ENCODE measurements around the gene IGFBP7. TPM values are rescaled to one million over a fixed set of nuclear protein-coding genes. Genes with fewer than 3 reads are reported as not detected.

Gene IGFBP7
- total RNA-seq, 4 donors from 2014 or later, result 1,415 to 3,184 (median 2,179) TPM

GRCh38 chr4:57086031-57086723, 24.0 kb downstream of the IGFBP7 start:
- peaks cover 0 to 2% (median 0%) of the 10 kb centered on the region in 4 donors for H3K9me3 ChIP-seq
- TF ChIP-seq CTCF (IDR thresholded peaks at IDR 0.05) (no peak), EP300 (IDR thresholded peaks at IDR 0.05) (no peak), POLR2A (IDR thresholded peaks at IDR 0.05) (no peak)
- no peak for DNase-seq (ENCODE audit: low spot score in 2 of 2)
- H3K4me1 ChIP-seq, result peaks cover 0 to 41% (median 16%) of the 10 kb centered on the region in 4 donors
- H3K36me3 ChIP-seq, result peaks cover 0 to 6% (median 0%) of the 10 kb centered on the region in 3 donors
- no peaks in the 10 kb centered on the region for H3K27me3 ChIP-seq
- 60 to 66% methylated on average over 4 of the region's 4 CpGs for WGBS, 2 donors
- no peak overlapping the region for H3K27ac ChIP-seq
- H3K4me3 ChIP-seq, result no peak overlapping the region

- Histone ChIP-seq H3K4me3 (no peak overlapping the region), H3K4me1 (peaks cover 0 to 46% (median 20%) of the 10 kb centered on the region in 4 donors), H3K27ac (no peak overlapping the region), H3K36me3 (peaks cover 0 to 6% (median 0%) of the 10 kb centered on the region in 3 donors), H3K27me3 (no peaks in the 10 kb centered on the region), H3K9me3 (peaks cover 0 to 2% (median 0%) of the 10 kb centered on the region in 4 donors)
- DNase-seq (ENCODE audit: low spot score in 2 of 2), result no peak
- 77 to 83% methylated on average over 4 of the region's 4 CpGs for WGBS, 2 donors
- TF ChIP-seq EP300 (IDR thresholded peaks at IDR 0.05) (no peak), CTCF (IDR thresholded peaks at IDR 0.05) (no peak), POLR2A (IDR thresholded peaks at IDR 0.05) (no peak)
Observed at GRCh38 chr4:57085278-57085677, 24.9 kb downstream of the IGFBP7 start.

- peaks cover 0 to 50% (median 20%) of the 10 kb centered on the region in 4 donors for H3K4me1 ChIP-seq
- 80 to 90% methylated on average over 2 of the region's 2 CpGs for WGBS, 2 donors
- no peaks in the 10 kb centered on the region for H3K27me3 ChIP-seq
- no peak for DNase-seq (ENCODE audit: low spot score in 2 of 2)
- peaks cover 0 to under 1% (median 0%) of the 10 kb centered on the region in 3 donors for H3K36me3 ChIP-seq
- TF ChIP-seq CTCF (IDR thresholded peaks at IDR 0.05) (no peak), EP300 (IDR thresholded peaks at IDR 0.05) (no peak), POLR2A (IDR thresholded peaks at IDR 0.05) (no peak)
- H3K4me3 ChIP-seq, result no peak overlapping the region
- peaks cover 0 to 2% (median 0%) of the 10 kb centered on the region in 4 donors for H3K9me3 ChIP-seq
- no peak overlapping the region for H3K27ac ChIP-seq
Observed at GRCh38 chr4:57084360-57084759, 25.8 kb downstream of the IGFBP7 start.

GRCh38 chr4:57083090-57083489, 27.1 kb downstream of the IGFBP7 start:
- H3K27me3 ChIP-seq, result no peaks in the 10 kb centered on the region
- H3K36me3 ChIP-seq, result no peaks in the 10 kb centered on the region
- 10 to 16% methylated on average over 2 of the region's 2 CpGs for WGBS, 2 donors
- peaks cover 0 to 2% (median 0%) of the 10 kb centered on the region in 4 donors for H3K9me3 ChIP-seq
- TF ChIP-seq CTCF (IDR thresholded peaks at IDR 0.05) (no peak), EP300 (IDR thresholded peaks at IDR 0.05) (peak in 1 of 2 donors; percentile 40), POLR2A (IDR thresholded peaks at IDR 0.05) (no peak)
- H3K4me1 ChIP-seq, result peaks cover 0 to 59% (median 20%) of the 10 kb centered on the region in 4 donors
- peak overlapping the region in 3 of 4 donors; percentile 31 to 70 (median 42) for H3K27ac ChIP-seq
- no peak overlapping the region for H3K4me3 ChIP-seq
- DNase-seq (ENCODE audit: low spot score in 2 of 2), result no peak
